GM19395 (cell line): Measurements from ENCODE around the gene TXNDC9.
"Not testable (repeated sequence)": the region's sequence is repeated elsewhere in the genome, so short reads cannot be mapped to it uniquely, and the experiment has no call there.

Experiments used
- ATAC-seq: cut with Tn5 transposase; IDR thresholded peaks from one replicate; pipeline ENCODE4 v1.9.1; 2021; ENCODE audit warnings: mild to moderate bottlenecking, moderate library complexity; ENCODE audit not compliant: unreplicated experiment

The TXNDC9 gene

DNA sequence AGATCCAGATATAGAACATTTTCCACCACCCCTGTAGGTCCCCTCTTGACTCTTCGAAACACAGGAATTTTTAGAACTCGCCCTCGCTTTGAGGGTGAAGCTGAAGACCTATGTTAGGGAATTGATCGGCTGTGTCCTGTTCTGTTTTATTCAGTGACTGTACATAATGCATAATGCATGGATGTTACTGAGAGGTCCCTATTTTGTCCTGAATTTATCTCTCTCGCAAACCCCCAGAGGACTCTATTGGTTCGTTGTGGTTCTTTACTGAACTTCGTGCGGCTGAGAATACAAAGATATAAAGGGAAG lies 625 bp upstream of the TXNDC9 start:
- ATAC-seq, result peak; percentile 9

DNA sequence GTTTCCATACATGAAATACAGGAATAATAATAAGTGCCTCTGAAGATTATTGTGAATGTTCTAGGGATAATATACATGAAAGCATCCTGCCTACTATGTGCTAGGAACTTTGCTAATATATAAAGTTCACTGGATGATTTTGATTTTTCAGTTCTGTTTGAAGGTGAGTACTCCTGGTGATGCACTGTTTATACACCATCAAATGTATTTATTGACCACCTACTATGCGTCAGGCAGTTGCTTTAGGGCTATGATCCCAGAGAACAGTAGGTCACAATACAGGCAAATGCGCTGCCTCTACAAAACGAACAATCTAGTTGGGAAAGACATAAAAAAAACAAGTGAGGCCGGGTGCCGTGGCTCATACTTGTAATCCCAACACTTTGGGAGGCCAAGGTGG lies 10.7 kb downstream of the TXNDC9 start:
- no peak for ATAC-seq

DNA sequence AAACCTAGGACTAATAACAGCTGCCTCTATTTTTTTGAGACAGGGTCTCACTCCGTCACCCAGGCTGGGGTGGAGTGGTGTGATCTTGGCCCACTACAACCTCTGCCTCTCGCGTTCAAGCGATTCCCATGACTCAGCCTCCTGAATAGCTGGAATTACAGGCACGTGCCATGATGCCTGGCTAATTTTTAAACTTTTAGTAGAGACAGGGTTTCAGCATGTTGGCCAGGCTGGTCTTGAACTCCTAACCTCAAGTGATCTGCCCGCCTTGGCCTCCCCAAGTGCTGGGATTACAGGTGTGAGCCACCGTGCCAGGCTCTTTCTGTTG lies 18.3 kb downstream of the TXNDC9 start:
- not testable (repeated sequence) for ATAC-seq

DNA sequence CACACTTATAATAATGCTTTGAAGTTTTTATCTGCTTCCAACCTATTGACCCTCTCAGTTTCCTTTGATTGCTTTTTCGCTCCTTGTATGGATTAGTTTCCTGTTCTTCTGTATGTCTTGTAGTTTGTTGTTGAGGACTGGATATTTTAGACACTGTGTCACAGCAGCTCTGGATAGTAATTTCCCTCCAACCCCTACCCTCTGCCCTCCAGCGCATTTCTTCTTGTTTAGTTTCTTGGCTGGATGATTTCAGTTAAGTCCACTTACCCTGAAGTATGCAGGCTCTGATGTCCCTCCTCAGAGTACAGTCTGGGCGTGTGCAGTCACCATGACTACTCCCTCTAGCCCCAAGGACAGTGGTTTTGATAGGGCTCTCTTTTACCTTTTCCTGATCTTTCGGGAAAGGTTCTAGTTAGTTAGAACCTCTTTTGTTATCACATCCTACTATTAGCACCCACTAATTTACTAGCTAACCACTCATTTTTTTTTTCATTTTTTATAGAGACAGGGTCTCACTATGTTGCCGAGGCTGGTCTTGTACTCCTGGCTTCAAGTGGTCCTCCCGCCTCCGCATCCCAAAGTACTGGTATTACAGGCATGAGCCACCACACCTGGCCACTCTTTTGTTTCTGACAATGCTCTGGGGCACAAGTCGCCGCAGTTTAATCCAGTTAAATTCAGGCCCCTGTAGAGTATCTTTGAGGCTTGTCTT lies 18.8 kb downstream of the TXNDC9 start:
- ATAC-seq, result no peak

DNA sequence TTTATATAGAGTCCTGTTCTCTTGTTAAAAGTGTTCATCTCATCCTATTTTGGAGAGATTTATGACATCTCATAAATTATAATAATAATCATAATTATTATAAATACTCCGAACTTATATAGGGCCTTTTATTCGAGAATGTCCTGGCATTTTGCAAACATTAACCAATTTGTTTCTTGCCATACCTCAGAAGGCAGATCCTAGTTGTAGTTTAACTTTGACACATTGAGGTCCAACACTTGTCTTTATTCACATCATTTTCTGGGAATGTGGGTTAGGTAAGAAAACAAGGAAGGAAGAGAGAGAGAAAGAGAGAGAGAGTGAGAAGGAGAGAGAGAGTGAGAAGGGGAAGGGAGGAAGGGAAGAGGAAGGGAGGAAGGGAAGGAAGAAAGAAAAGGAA lies 35.0 kb downstream of the TXNDC9 start, which contains the start of gene LYG1:
TSS of gene LYG1 (minus strand) at position 101 of the 400 bp plus-strand sequence. CDS start 5,527 bp downstream, outside the sequence.
- not testable (repeated sequence) for ATAC-seq

DNA sequence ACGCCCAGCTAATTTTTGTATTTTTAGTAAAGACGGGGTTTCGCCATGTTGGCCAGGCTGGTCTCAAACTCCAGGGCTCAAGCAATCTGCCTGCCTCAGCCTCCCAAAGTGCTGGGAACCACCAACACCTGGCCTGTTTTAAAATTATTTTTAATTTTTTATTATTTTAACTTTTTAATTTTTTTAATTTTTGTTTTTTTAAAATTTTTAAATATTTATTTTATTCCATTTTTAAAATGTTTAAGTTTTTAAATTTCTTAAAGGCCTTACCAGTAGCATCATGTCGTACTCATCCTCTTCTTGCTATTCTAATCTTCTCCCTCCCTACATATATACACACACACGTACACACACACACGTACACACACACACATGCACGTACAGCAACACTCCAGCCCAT lies 36.6 kb downstream of the TXNDC9 start:
- no peak for ATAC-seq

DNA sequence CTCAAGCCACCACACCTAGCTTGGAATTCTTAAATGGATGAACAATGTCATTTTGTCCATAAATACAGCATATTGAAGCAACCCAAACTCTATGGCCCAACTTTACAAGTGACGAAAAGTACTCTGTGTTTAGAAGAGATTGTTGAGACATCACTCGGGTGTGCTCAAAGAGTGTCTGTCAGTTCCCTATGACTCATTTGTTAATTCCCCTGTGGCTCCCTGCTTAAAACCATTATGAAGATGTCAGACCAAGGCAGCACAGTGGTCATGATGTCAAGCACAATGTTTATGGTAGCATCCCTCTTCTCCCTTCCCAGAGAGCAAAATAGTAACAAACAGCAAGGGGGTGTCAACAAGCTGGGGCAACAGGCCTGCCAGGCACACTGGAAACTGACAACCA lies 38.1 kb downstream of the TXNDC9 start:
- ATAC-seq, result no peak

DNA sequence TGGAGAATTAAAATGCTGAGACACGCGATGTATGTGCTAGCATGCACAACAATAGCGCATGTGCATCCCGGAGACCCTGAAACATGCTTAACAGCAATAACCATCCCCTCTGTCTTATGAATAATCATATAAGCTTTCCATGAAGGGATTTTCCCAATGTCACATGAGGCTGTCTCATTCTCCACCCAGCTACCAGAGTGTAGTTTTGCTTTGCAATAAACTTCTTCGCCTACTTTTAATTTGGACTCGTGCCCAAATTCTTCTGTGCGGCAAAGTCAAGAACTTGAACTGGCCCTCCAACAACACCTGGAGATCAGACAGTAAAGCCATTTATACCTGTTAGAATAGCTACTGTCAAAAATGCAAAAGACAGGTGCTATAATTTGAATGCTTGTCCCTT lies 50.6 kb downstream of the TXNDC9 start:
- no peak for ATAC-seq

DNA sequence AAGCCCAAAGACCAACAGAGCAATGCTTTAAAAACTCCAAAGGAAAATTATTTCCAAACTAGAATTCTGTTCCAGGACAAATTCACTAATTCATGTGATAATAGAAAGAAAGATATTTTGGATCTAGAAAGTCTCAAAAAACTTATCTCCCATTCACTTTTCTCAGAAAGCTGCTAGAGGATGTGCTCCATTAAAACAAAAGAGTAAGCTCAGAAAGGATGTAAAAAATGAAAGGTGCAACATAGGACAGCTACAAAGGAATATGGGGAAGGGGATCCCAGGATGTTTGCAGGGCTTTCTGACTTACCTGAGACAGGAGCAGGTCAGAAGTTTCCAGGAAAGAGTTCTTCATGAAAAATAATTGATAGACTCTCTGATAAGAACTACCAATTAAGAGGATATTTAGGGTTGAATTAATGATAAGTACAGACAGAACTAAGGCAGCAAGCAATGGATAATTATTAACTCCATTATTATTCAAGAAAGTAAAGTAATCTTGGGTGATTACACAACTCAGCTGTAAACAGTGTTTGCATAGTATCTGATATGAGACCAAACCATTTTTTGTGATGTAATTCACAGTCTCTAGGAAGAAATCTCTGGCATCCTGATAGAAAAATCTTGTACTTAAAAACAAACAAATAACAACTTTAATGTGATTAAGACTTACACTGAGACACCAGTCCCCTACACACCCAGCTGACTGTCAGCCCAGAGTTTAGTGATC lies 56.0 kb downstream of the TXNDC9 start:
- ATAC-seq, result no peak

DNA sequence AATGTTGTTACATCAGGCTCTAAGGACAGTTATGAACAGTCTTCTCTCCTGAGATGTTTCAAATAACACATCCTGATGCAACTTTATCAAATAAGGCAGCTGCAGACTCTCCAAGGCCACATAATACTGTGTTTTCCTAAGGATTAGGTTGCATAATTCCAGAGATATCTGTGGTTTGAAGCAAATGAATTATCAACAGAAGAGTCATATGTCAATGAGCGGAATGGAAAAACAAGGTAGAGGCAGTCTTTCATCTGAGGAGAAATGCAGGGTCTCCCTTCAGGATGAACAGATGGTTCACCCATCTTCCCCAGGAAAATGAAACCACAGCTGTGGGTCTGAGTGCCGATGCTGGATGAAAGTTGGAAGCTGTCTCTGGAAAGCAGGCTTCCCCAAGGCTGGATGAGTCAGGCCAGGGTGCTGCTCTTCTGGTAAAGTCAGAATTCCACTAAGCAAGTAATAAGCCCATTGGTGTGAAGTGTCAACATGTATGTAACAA lies 57.3 kb downstream of the TXNDC9 start:
- ATAC-seq, result no peak

DNA sequence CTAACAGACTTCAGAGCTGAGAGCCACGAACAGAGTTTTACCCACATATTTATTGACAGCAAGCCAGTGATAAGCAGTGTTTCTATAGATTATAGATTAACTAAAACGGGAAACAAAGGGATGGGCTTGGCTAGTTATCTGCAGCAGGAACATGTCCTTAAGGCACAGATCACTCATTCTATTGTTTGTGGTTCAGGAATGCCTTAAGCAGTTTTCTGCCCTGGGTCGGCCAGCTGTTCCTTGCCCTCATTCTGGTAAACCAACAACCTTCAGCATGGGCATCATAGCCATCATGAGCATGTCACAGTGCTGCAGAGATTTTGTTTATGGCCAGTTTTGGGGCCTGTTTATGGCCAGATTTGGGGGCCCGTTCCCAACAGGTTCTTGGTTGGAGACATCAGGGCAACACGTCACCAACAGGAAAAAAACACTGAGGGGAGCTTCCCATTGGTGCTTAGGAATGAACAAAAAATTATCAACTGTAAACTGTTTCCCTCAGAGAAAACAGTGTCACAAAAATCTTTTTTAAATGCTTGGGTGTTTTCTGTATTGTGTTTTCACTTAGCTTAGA lies 57.9 kb downstream of the TXNDC9 start:
- not testable (repeated sequence) for ATAC-seq

DNA sequence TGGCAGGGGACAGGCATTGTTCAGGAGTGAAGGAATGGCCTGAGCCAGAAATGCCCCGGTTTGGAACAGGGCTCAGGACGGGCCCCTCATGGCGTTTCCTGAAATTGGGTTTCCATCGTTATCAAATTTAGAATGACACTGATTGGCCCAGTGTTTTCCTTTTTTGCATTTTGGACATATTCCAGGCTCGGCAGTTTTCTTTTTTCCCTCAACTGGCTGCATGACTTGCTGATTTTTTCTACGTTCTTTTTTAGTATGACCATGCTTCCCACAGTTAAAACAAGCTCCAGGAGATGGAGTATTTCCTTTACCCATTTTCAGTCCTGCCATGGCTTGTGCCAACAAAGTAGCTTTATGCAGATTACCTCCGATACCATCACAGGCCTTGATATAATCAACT lies 60.3 kb downstream of the TXNDC9 start:
- no peak for ATAC-seq
